HEK293T (cell line): ENCODE measurements around the gene SH3TC1.

Experiments
- CTCF ChIA-PET: fragments of 350-600 bp; formaldehyde crosslinking; extraction: SDS; loops from one replicate; lab custom pipeline; 2021; ENCODE audit warnings: antibody characterized with exemption, inconsistent platforms; lab: Yijun Ruan, JAX
- POLR2A ChIA-PET: fragments of 350-600 bp; formaldehyde crosslinking; extraction: SDS; loops from one replicate; lab custom pipeline; 2020; ENCODE audit warnings: antibody characterized with exemption, inconsistent platforms; lab: Yijun Ruan, JAX
- DNase-seq: peaks from one replicate; pipeline ENCODE4 v3.0.0; 2012; ENCODE audit warnings: mixed read lengths; ENCODE audit errors: extremely low spot score
- ARNT ChIP-seq: fragments of 450-650 bp; IDR thresholded peaks from 2 replicates; pipeline ENCODE4 v1.6.1; 2017; ENCODE audit warnings: mild to moderate bottlenecking
- BHLHE40 ChIP-seq: fragments of 450-650 bp; IDR thresholded peaks from 2 replicates; pipeline ENCODE4 v1.6.1; 2016; ENCODE audit warnings: mild to moderate bottlenecking, moderate library complexity, borderline replicate concordance
- CTBP1 ChIP-seq: fragments of 450-650 bp; IDR thresholded peaks from 2 replicates; pipeline ENCODE4 v1.6.1; 2016; ENCODE audit warnings: borderline replicate concordance
- ELF4 ChIP-seq: fragments of 450-650 bp; IDR thresholded peaks from 2 replicates; pipeline ENCODE4 v1.6.1; 2017; ENCODE audit warnings: antibody characterized with exemption
- FOXA1 ChIP-seq: fragments of 450-650 bp; IDR thresholded peaks from 2 replicates; pipeline ENCODE4 v1.6.1; 2016; ENCODE audit warnings: mild to moderate bottlenecking
- FOXK2 ChIP-seq: fragments of 450-650 bp; IDR thresholded peaks from 2 replicates; pipeline ENCODE4 v1.6.1; 2016; ENCODE audit warnings: mild to moderate bottlenecking
- FOXM1 ChIP-seq: fragments of 450-650 bp; IDR thresholded peaks from 2 replicates; pipeline ENCODE4 v1.6.1; 2017; ENCODE audit warnings: mild to moderate bottlenecking, borderline replicate concordance
- HDGF ChIP-seq: fragments of 450-650 bp; IDR thresholded peaks from 2 replicates; pipeline ENCODE4 v1.6.1; 2017; ENCODE audit warnings: antibody characterized with exemption, borderline replicate concordance
- L3MBTL2 ChIP-seq: fragments of 450-650 bp; conservative IDR thresholded peaks from 2 replicates; pipeline ENCODE4 v1.6.1; 2016; ENCODE audit warnings: mild to moderate bottlenecking
- LEF1 ChIP-seq: fragments of 450-650 bp; IDR thresholded peaks from 2 replicates; pipeline ENCODE4 v1.6.1; 2017; ENCODE audit warnings: mild to moderate bottlenecking, borderline replicate concordance
- NFRKB ChIP-seq: fragments of 450-650 bp; IDR thresholded peaks from 2 replicates; pipeline ENCODE4 v1.6.1; 2016; ENCODE audit warnings: mild to moderate bottlenecking, moderate library complexity
- SP1 ChIP-seq: fragments of 450-650 bp; IDR thresholded peaks from 2 replicates; pipeline ENCODE4 v1.6.1; 2017
- SUZ12 ChIP-seq: fragments of 450-650 bp; IDR thresholded peaks from 2 replicates; pipeline ENCODE4 v1.6.1; 2016; ENCODE audit warnings: mild to moderate bottlenecking
- TARDBP ChIP-seq: fragments of 450-650 bp; IDR thresholded peaks from 2 replicates; pipeline ENCODE4 v1.6.1; 2016
- ZNF384 ChIP-seq: fragments of 450-650 bp; IDR thresholded peaks from 2 replicates; pipeline ENCODE4 v1.6.1; 2016
- TF ChIP-seq, protein P1 (sequence below): fragments of 450-650 bp; IDR thresholded peaks from 2 replicates; pipeline ENCODE4 v1.6.1; 2016

Gene SH3TC1

DNA sequence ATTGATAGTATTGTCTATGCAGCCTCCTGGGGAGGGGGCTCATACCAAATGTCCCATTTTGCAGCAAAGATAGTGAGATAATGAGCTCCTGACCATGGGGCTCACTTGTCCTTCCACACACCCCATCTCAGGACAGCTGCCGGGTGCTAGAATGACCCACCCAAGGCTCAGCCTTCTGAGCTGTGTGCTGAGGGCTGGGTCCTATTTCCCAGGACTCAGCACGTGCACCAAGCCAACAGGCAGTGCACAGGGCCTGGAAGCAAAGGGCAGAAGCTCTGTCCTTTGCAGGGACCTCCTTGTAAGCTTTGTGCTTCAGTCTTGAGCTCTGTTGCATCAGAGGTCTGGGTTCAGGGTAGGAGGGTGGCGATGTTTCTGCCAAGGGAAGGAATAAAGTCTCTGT is 29.3 kb upstream of the SH3TC1 start:
- no peak for DNase-seq
- POLR2A ChIA-PET = no interaction called here
- TF ChIP-seq, protein P1, sequence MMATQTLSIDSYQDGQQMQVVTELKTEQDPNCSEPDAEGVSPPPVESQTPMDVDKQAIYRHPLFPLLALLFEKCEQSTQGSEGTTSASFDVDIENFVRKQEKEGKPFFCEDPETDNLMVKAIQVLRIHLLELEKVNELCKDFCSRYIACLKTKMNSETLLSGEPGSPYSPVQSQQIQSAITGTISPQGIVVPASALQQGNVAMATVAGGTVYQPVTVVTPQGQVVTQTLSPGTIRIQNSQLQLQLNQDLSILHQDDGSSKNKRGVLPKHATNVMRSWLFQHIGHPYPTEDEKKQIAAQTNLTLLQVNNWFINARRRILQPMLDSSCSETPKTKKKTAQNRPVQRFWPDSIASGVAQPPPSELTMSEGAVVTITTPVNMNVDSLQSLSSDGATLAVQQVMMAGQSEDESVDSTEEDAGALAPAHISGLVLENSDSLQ = no peak
- no peak for TF ChIP-seq LEF1
- TF ChIP-seq SUZ12 = no peak
- CTCF ChIA-PET = no interaction called here

DNA sequence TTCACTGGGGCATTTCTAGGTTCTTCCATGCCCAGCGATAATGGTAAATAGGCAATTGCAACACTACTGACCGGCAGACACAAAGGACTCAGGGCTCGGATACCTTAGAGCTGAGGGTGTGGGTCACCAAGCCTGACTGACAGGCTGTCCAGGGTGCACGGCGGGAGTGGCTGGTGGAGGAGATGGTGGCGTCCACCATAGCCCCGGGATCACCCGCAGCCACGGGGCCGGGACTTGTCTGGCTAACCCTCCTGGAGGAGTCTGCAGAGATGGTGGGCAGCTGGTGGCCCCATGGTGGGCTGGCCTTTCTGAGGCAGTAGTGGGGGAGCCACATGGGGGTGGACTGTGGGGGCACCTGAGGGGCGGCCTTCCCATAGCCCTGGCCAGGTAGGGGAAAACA is 28.7 kb upstream of the SH3TC1 start:
- no peak for DNase-seq
- TF ChIP-seq FOXA1 (no peak), HDGF (no peak), NFRKB (no peak), ARNT (no peak)
- ChIA-PET CTCF (no interaction called here), POLR2A (no interaction called here)

DNA sequence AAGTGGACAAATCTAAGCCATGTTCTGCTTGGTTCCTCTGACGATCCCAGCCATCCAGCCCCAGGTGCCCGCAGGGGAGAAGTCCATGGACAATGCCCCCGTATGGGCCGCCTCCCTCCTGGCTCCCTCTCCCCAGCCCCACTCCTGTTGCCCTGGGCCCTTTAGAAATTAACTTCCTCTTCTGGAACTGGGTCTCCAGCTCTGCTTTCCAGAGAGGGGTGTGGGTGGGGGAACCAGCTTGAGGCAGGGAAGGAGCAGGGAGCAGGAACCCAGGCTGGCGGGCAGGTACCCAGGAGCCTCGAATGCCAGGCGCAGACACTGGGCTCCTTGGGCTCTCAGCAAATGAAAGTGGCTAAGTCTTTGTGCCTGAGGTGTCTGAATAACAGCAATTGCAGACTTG is 27.8 kb upstream of the SH3TC1 start:
- ChIA-PET CTCF (no interaction called here), POLR2A (no interaction called here)
- DNase-seq = no peak
- TF ChIP-seq ELF4 (no peak), BHLHE40 (no peak)

DNA sequence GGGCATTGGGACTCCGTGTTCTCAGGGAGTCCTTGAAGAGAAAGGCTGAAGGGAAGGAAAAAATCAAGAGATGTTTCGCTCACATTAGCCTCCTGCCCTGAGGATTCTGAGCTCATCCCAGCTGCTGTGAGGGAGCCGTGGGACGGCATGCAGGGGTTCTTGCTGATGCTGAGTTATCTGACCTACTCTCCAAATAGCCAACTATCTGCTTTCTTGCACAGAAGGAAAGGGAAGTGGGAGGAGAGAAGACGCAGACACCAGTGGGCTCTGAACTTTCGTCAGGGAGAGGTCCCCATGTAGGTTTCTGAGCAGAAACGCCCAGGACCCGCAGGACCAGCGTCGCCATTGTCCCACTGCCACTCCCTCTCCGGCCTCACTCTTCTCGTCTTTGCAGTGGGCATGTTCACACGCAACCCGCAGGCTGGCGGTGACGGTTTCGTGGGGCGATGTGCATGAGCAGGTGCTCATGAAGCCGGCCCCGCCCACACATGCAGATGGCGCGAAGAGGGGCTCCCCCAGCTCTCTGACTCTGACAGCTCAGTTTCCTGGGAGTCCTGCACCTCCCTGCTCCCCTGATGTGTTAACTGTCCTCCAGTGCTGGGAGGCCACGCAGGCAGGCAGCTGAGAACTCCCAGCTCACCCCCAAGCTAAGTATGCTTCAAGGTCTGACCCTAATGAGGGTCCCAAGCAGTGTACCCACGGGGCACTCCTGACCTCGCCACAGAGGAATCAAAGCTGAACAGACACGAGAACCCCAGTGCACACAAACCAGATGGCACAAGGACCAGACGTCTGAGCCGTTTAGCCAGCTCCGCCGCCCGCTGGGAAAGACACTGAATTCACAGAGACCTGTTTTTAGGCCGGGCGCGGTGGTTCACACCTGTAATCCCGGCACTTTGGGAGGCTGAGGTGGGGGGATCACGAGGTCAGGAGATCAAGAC is 26.8 kb upstream of the SH3TC1 start:
- POLR2A ChIA-PET = no interaction called here
- DNase-seq = no peak
- CTCF ChIA-PET = interaction anchor here (0.7 kb wide), 1 partner anchor 148 kb away, joined by 7 read pairs; no protein-coding TSS in a partner anchor
- TF ChIP-seq FOXK2 (no peak), SUZ12 (no peak), LEF1 (no peak), TARDBP (no peak), BHLHE40 (no peak)

DNA sequence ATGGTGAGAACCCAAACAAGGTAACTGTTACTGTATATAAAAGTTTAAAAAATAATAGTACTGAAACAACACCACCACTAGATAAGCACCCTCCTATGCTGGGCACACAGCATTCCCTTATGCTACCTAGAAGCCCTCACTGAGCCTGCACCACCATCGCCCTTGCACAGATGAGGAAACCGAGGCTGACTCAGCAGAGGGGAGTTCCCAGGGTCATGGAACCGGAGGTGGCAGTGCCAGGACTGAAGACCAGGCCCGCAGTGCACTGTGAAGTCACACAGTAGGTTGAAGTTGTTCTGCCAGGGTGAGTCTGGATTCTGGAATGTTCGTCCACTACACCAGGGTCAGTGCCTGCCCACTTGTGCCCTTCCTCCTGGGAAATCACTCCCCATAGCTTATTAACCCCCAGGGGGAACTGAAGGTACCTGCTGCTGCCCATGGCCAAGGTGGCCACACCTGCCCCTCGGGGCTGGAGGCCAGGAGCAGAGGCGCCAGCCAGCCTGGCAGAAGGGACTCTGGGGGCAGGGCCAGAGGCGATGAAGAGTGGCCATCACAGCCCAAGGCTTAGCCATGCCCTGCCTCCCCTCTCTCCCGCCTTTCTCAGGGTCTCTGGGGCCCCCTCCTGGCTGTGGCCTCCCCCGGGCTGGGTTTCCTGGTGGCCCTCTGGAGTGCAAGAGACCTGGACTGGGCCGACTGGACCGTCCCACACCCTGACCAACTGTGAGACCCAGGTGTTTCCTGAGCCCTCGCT is 25.4 kb upstream of the SH3TC1 start:
- no peak for TF ChIP-seq FOXK2
- ChIA-PET POLR2A (no interaction called here), CTCF (no interaction called here)
- DNase-seq = no peak

DNA sequence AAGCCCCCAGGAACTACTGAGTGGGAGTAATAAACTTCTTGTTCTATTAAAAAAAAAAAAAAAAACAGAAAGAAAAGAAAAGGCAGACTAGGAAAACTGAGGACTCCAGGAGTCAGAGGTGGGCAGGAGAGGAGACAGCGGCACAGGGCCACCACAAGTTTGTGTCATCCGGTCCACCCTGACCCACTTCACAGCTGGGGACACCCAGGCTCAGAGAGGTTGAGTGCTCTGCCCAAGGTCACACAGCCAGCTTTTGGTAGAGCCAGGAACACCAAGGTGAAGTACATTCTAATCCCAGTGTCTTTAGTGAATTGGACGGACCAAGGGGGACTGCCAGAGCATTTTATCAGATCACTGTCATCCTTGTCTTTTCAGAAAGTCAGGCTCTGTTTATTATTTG is 24.1 kb upstream of the SH3TC1 start:
- TF ChIP-seq LEF1 = no peak
- no peak for TF ChIP-seq FOXK2
- no peak for TF ChIP-seq FOXM1
- TF ChIP-seq HDGF = no peak
- no peak for TF ChIP-seq ELF4
- no peak for TF ChIP-seq FOXA1
- TF ChIP-seq SP1 = no peak
- TF ChIP-seq, protein P1 = no peak
- TF ChIP-seq TARDBP = no peak
- no peak for TF ChIP-seq NFRKB
- no peak for TF ChIP-seq L3MBTL2
- no peak for TF ChIP-seq CTBP1
- no peak for TF ChIP-seq ZNF384
- TF ChIP-seq ARNT = no peak
- DNase-seq = no peak
- ChIA-PET CTCF (no interaction called here), POLR2A (no interaction called here)

DNA sequence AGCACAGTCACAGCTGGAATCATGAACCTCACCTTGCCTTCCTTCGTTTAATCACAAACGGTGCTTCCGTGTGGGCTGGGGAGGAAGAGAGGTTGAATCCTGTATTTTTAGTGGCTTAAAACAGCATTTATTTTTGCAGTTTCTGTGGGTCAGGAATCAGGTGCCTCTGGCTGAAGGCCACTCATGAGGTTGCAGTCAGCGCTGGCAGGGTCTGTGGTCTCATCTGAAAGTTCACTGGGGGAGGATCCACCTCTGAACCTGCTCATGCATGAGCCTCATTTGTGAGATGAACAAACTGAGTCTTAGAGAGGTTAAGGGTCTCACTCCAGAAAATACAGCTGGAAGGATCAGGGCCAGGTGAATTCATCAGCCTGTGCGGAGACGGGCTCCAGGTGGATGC is 23.4 kb upstream of the SH3TC1 start:
- TF ChIP-seq, protein P1 = no peak
- TF ChIP-seq LEF1 (no peak), ZNF384 (no peak), FOXM1 (no peak), SP1 (no peak), ELF4 (no peak), CTBP1 (no peak)
- ChIA-PET POLR2A (no interaction called here), CTCF (interaction anchor here (1.0 to 2.1 kb wide), 8 partner anchors 8 to 230 kb away, joined by 3 to 10 read pairs (median 10); no protein-coding TSS in a partner anchor)
- no peak for DNase-seq
